DND-41 (cell line): ENCODE results near the gene SLC25A44.

Experiments
- CTCF ChIP-seq: IDR thresholded peaks from 2 replicates; pipeline ENCODE4 v1.5.1; 2012; ENCODE audit warnings: borderline replicate concordance, low read length, moderate library complexity, mild to moderate bottlenecking; ENCODE audit not compliant: poor library complexity, severe bottlenecking; ENCODE audit errors: extremely low read depth
- EZH2 ChIP-seq: IDR thresholded peaks from 3 replicates; pipeline ENCODE4 v1.6.1; 2012; ENCODE audit warnings: borderline replicate concordance, low read depth, mild to moderate bottlenecking, moderate library complexity, low read length, inconsistent platforms; ENCODE audit not compliant: severe bottlenecking

GRCh38 chr1:156221986-156222692 is 28.2 kb downstream of the SLC25A44 start:
- TF ChIP-seq CTCF (no peak), EZH2 (no peak)
